Choroid plexus epithelial cell (primary cell): Measurements from ENCODE around the gene CTTNBP2.

Source experiments
- DNase-seq: peaks from one replicate; pipeline ENCODE4 v3.0.0-alpha.2; 2010; ENCODE audit warnings: low read depth
- H3K4me3 ChIP-seq: 2 replicates; pipeline ENCODE4 v1.5.1; 2011; ENCODE audit warnings: low read depth, mild to moderate bottlenecking, control low read depth, low read length, moderate library complexity
- CTCF ChIP-seq: conservative IDR thresholded peaks from 2 replicates; pipeline ENCODE4 v1.5.1; 2011; ENCODE audit warnings: low read depth, mild to moderate bottlenecking, control low read depth, inconsistent platforms, low read length, moderate library complexity

The CTTNBP2 gene

DNA sequence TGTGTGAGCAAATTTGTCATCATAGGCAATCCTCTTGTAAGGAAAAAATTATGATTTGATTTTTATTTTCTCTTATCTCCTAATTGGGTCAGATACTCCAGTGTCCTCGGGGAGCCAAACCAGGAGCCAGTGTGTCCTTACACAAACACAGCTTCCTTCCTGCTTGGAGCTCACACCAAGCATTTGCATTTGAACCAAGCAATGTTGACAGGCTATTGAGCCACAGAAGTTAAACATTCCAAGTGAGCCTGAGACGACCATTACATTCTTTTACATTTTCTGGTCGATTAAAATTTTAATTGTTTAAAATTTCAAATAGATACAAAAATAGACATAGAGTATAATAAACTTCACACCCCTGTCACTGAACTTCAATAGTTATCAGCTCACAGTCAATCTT, 198.6 kb downstream of the CTTNBP2 start:
- H3K4me3 ChIP-seq: no peak overlapping the region
- DNase-seq: no peak
- no peak for TF ChIP-seq CTCF

DNA sequence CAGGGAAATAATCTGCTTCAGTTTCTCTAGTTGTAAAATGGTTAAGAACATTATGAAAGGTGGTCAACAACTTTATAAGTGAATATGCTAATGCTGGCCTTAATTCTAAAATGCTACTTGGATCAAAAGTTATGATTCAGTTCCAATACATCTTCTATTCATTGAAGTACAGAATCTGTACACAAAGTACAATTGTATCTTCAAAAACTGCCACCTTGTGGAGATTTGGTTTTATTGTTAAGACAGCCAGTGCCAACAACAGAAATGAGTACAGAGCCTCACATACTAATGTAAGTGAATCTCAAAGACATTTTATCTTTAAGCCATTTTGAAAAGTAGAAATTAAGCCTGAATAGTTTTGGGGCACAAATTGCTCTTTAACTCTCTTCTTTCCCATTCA, 199.4 kb downstream of the CTTNBP2 start:
- no peak overlapping the region for H3K4me3 ChIP-seq
- peak; percentile 55 for TF ChIP-seq CTCF
- peak; percentile 81 for DNase-seq

- H3K4me3 ChIP-seq: no peak overlapping the region
- no peak for DNase-seq
Measured at GRCh38 chr7:117673367-117673766, 199.9 kb downstream of the CTTNBP2 start.

DNA sequence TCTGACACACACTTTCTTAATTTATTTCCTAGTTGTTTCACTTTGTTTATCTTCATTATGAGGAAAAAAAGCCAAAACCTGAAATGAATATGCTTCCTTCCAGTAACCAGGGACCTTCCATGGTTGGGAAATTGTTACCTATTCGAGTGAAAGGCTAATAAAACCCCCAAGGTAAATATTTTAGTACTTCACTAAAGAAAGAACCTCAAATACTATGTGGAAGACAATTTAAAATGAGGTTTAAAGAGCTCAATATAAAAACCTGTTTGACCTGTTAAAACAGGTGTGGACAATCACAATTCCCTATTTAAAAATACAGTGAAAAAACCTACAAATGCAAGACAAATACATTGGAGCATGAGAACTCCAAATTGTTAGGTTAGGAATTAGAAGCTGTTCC, 200.8 kb downstream of the CTTNBP2 start:
- no peak for TF ChIP-seq CTCF
- H3K4me3 ChIP-seq: no peak overlapping the region
- no peak for DNase-seq

More at GRCh38 chr7:117673367-117673766, 199.9 kb downstream of the CTTNBP2 start:
- no peak for TF ChIP-seq CTCF

DNA sequence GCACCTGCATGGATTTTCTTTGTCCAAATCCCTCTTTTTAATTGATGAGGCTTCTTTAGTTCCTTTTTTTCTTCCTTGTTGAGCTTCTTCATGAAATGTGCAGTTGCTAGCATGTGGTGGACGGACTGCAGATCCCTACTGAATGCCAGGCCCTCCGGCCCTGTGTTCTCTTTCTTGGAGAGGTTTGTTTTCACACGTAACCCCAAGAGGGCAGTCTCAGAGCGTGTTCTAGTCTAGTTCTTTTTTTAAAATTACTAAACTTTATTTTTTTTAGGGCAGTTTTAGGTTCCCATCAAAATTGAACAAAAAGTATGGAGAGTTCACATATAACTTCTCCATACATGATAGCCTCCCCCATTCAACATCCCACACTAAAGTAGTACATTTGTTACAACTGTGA, 203.4 kb downstream of the CTTNBP2 start:
- no peak overlapping the region for H3K4me3 ChIP-seq
- no peak for DNase-seq

GRCh38 chr7:117667456-117667855, 205.8 kb downstream of the CTTNBP2 start:
- TF ChIP-seq CTCF: no peak
- no peak overlapping the region for H3K4me3 ChIP-seq
- peak; percentile 62 for DNase-seq

More for the DNA sequence above, 203.4 kb downstream of the CTTNBP2 start:
- peak; percentile 24 for TF ChIP-seq CTCF

DNA sequence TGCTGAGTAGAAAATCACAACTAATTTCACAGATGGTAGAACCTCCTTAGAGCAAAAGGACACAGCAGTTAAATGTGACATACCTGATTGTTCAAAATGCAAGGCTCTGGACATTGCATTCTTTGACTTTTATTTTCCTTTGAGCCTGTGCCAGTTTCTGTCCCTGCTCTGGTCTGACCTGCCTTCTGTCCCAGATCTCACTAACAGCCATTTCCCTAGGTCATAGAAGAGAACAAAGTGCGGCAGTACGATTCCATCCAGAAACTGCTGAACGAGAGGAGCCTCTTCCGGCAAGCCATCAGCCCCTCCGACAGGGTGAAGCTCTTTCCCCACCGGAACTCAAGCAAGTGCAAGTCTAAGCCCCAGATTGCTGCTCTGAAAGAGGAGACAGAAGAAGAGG, 206.6 kb downstream of the CTTNBP2 start:
- H3K4me3 ChIP-seq: no peak overlapping the region
- no peak for DNase-seq
- no peak for TF ChIP-seq CTCF
